PFSK-1 (cell line): ENCODE results near the gene SIX3.

ENCODE experiments used
- POLR2AphosphoS5 ChIP-seq: IDR thresholded peaks from 2 replicates; pipeline ENCODE4 v1.6.1; 2012; ENCODE audit warnings: low read depth, mild to moderate bottlenecking, control low read depth, low read length, moderate library complexity
- REST ChIP-seq, 2 experiments: IDR thresholded peaks; 2 replicates each; pipeline versions ENCODE4 v1.6.1 to v1.8.0; 2011 to 2012; ENCODE audit warnings: low read depth in 2 of 2, low read length in 2 of 2, control low read depth in 1 of 2, inconsistent platforms in 1 of 2, mild to moderate bottlenecking in 1 of 2, moderate library complexity in 1 of 2; ENCODE audit not compliant: insufficient read depth in 1 of 2
- SIN3A ChIP-seq: IDR thresholded peaks from 2 replicates; pipeline ENCODE4 v1.6.1; 2012; ENCODE audit warnings: mild to moderate bottlenecking, low read length, moderate library complexity, borderline replicate concordance; ENCODE audit not compliant: insufficient read depth

GRCh38 chr2:44897406-44897805, 44.1 kb upstream of the SIX3 start:
- no peak for TF ChIP-seq SIN3A
- no peak for TF ChIP-seq POLR2AphosphoS5
- no peak for TF ChIP-seq REST (IDR thresholded peaks at IDR 0.05; ENCODE audit: insufficient read depth in 1 of 2, low read depth in 2 of 2, low read length in 2 of 2)
